GM21619 (cell line): Measurements from ENCODE around the gene LIAS.
A peak's percentile ranks its signal among the peaks of the same experiment; 100 is the strongest.

Experiments used
- ATAC-seq: cut with Tn5 transposase; IDR thresholded peaks from one replicate; pipeline ENCODE4 v1.9.1; 2021; ENCODE audit not compliant: unreplicated experiment

LIAS gene

DNA sequence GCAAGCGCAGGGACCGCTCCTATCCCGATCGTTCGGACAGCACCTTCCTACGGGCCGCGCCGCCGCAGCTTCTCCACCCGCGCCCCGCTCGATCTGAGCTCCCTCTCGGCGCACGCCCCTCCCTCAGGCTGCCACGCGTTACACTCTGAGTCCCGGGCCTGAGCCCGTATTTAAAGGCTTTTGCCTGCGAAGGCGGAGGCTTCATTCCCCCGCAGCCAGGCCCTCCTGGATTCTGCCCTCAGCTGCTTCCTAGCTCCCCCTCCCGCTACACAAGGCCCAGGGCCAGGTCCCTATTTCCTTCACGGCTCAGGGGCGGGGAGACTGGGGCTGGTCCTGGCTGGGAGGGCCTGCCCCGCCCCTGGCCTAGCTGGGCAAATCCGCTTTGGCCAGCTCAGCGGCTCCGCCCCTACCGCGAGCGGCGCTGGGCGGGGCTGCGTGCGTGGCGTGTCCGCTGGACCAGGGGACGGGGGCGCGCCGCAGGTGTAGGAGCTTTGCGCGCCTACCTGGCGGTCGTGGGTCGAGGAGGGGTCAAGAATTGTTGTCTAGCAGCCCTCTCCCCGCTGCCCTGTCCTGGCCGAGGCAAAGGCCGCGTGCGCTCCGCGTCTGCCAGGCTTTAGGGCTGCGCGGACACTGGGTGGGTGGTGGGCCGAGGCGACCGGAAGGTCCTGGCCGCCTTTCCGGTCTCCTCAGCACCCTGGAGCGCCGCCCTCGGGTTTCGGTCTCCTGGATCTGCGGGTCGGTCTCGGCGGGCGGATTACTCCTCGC is 68.6 kb downstream of the LIAS start, which contains the start of gene UGDH:
Gene UGDH (minus strand): TSS at position 144 of the 765 bp plus-strand sequence. CDS start 5,927 bp downstream, outside the sequence.
- ATAC-seq: peak; percentile 94

DNA sequence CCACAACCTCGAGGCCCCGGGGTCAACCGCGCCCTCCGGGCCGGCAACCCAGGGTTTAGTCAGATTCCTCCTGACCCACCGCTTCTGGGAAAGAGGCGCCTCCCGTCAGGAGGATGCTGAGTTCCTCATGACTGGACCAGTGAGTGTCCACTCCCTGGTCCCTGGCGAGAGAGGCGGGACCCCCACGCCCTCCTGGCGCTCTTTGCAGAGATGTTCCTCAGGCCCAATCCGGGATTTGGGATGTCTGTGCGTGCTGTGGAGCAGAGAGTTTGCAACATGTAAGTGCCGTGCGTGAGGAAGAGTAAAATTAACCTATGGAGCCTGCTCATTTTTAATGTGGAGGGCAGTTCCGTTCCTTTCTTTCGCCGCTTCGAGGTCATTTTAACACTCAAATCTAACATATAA is 69.2 kb downstream of the LIAS start:
- no peak for ATAC-seq
